Measurements from ENCODE around the gene HYKK. TPM values are rescaled to one million over a fixed set of nuclear protein-coding genes. Genes with fewer than 3 reads are reported as not detected.

The HYKK gene
- total and polyA plus RNA-seq, 2 of the 13 experiments (the other 11 are each of a cell fraction or from before 2014, with no cell fraction given): 3.5 to 5.4 TPM

GRCh38 chr15:78540141-78540870 is 32.9 kb downstream of the HYKK start, which contains the start of gene PSMA4 (continued):
- TF ChIP-seq MAZ (IDR thresholded peaks at IDR 0.05; ENCODE audit: borderline replicate concordance, low read depth, low read length) (no peak), MAZ (CRISPR knock-in tag; IDR thresholded peaks at IDR 0.05; ENCODE audit: low read depth) (0 out of 2 replicates have a peak, but pooled peaks have one; percentile 70), KAT7 (CRISPR knock-in tag; IDR thresholded peaks at IDR 0.05; ENCODE audit: borderline replicate concordance) (peak; percentile 30; the same call in 1 of the 2 replicates), ZFP62 (CRISPR knock-in tag; IDR thresholded peaks at IDR 0.05) (no peak), CREB3 (CRISPR knock-in tag; IDR thresholded peaks at IDR 0.05) (no peak), ZNF660 (CRISPR knock-in tag; IDR thresholded peaks at IDR 0.05; ENCODE audit: borderline replicate concordance, low read depth) (no peak), ZNF850 (CRISPR knock-in tag; conservative IDR thresholded peaks at IDR 0.05) (no peak), ZNF780A (CRISPR knock-in tag; IDR thresholded peaks at IDR 0.05) (no peak), SNAPC2 (CRISPR knock-in tag; IDR thresholded peaks at IDR 0.05) (no peak; the same call in 1 of the 2 replicates), ZMYM4 (CRISPR knock-in tag; IDR thresholded peaks at IDR 0.05) (peak; percentile 76), IRF2 (CRISPR knock-in tag; IDR thresholded peaks at IDR 0.05) (no peak), POLR2AphosphoS2 (IDR thresholded peaks at IDR 0.05; ENCODE audit: low read depth, low read length) (no peak), ZNF7 (CRISPR knock-in tag; IDR thresholded peaks at IDR 0.05) (no peak), DBP (CRISPR knock-in tag; IDR thresholded peaks at IDR 0.05; ENCODE audit: not compliant biosample characterization) (no peak), FLYWCH1 (CRISPR knock-in tag; IDR thresholded peaks at IDR 0.05) (no peak), MIXL1 (CRISPR knock-in tag; IDR thresholded peaks at IDR 0.05) (no peak; the same call in 1 of the 2 replicates), JUND (CRISPR knock-in tag; IDR thresholded peaks at IDR 0.05) (no peak), MAFF (IDR thresholded peaks at IDR 0.05; ENCODE audit: low read depth, low read length) (no peak), ZSCAN9 (CRISPR knock-in tag; IDR thresholded peaks at IDR 0.05; ENCODE audit: borderline replicate concordance) (no peak), ZNF224 (CRISPR knock-in tag; IDR thresholded peaks at IDR 0.05) (no peak; the same call in 1 of the 2 replicates), NKX3-1 (CRISPR knock-in tag; IDR thresholded peaks at IDR 0.05) (peak; percentile 51; the same call in 1 of the 2 replicates), SRY (CRISPR knock-in tag; IDR thresholded peaks at IDR 0.05) (no peak), ZNF503 (CRISPR knock-in tag; IDR thresholded peaks at IDR 0.05) (no peak), ATRX (CRISPR knock-in tag; IDR thresholded peaks at IDR 0.05; ENCODE audit: borderline replicate concordance) (no peak), SYNCRIP (IDR thresholded peaks at IDR 0.05; ENCODE audit: insufficient read depth, low read depth, low read length) (no peak), ZSCAN5A (CRISPR knock-in tag; IDR thresholded peaks at IDR 0.05; ENCODE audit: borderline replicate concordance) (no peak; the same call in 1 of the 2 replicates)

All from HepG2 (cell line).